Measurements from ENCODE around the gene ELK4. TPM values are rescaled to one million over a fixed set of nuclear protein-coding genes. Genes with fewer than 3 reads are reported as not detected.

Gene ELK4
- total and polyA plus RNA-seq, 2 of the 8 experiments (the other 6 are each of a cell fraction or from before 2014, with no cell fraction given) = 2.9 to 26.3 TPM

GRCh38 chr1:205593532-205593931, 38.3 kb downstream of the ELK4 start (continued):
- TF ChIP-seq ASH2L (IDR thresholded peaks at IDR 0.05; ENCODE audit: low read length) = no peak
- no peak for TF ChIP-seq E2F6 (IDR thresholded peaks at IDR 0.05)
- no peak for TF ChIP-seq POLR2AphosphoS5 (IDR thresholded peaks at IDR 0.05; ENCODE audit: low read depth, low read length)
- no peak for TF ChIP-seq NANOG (IDR thresholded peaks at IDR 0.05; ENCODE audit: insufficient read depth, low read depth, low read length, poor library complexity, severe bottlenecking)
